RPMI7951 (cell line): Measurements from ENCODE around the gene XDH. TPM values are rescaled to one million over a fixed set of nuclear protein-coding genes. Genes with fewer than 3 reads are reported as not detected.

ENCODE experiments used
- DNase-seq: peaks from one replicate; pipeline ENCODE4 v3.0.0-alpha.2; 2012; ENCODE audit warnings: low read depth
- total RNA-seq: library from RNA; depleted of rRNA; stranded (reverse); fragments of >200 nt; shearing (Covaris generic); gene quantifications from 2 replicates; pipeline ENCODE4 v1.2.3, GENCODE V29; 2014; rRNA removed

The XDH gene
- 0.48 and 0.88 TPM in 2 replicates for total RNA-seq

DNA sequence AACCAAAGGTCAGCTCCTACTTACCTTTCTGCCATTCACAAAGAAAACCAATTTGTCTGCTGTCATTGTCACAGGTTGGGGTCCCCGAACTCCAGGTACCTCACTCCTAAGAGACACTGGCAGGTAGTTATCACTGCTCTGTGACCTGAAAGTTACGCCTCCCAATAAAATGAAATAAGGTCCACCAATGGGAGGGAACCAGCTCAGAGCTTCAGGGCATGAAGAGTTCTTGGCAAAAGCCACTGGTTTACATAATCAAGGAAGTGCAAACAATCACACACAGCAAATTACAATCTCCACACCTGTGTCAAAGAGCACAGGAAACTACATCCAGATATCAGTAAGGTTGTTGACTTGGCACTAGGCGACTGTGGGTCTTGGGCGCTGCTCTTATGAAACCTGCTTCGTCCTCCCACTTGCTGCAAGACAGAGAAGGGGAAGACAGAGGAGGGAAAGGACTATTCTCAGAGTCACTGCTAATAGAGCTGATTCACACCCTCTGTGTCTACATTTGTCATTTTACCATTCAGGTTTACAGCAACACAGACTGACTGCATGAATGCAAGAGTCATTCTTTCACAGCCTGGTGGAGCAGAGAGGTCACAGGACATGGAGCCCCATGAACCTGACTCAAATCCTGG, at the start of gene XDH:
TSS of gene XDH (minus strand) at position 142 of the 641 bp plus-strand sequence. CDS start at position 66, 76 bp downstream.
- DNase-seq: no peak

DNA sequence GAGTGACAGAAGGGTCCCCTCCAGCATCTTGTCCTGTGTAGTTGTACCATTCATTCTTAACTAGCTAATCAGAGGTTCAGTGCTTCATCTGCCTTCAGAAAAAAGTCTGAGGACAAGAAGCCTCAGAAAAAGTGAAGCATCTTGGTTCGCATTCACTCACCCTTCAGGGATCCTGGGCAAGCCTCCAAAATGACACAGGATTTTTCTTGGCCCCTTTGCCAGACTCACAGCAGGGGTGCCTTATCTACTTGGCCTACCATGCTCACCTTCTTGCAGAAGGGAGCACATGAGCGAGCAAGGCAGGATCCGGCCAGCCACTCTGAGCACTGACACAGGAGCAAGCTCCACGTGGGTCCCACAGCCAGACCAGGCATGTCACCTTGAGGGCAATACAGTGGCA, 43.1 kb upstream of the XDH start:
- DNase-seq: no peak

DNA sequence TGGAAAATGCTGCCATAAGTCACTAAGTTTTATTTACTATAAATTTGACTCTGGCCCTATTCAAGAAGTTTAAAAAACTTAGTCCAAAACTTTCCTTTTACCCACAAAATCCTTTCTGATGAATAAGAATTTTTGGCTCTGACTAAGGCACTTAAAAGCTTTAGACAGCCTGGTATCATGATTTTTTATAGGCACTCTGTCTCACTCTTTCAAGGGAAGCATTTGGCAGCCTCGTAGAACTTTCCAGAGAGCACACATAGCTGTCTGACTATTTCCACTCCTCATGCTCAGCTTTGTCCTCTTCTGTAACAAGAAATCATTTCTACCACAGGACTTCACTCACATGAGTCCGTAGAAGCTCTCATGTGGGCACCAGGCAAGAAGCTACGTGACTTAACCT, 32.3 kb upstream of the XDH start:
- peak; percentile 37 for DNase-seq

DNA sequence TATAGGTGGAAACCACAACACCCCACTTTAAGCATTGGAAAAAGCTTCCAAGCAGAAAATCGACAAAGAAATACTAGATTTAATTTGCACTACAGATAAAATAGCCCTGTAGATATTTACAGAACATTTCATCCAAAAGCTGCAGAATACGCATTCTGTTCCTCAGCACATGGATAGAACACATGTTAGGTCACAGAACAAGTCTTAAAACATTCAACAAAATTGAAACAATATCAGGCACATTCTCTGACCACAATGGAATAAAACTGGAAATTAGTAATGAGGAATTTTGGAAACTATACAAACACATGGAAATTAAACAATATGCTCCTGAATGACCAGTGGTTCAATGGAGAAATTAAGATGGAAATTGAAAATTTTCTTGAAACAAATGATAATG, 27.8 kb upstream of the XDH start:
- no peak for DNase-seq

DNA sequence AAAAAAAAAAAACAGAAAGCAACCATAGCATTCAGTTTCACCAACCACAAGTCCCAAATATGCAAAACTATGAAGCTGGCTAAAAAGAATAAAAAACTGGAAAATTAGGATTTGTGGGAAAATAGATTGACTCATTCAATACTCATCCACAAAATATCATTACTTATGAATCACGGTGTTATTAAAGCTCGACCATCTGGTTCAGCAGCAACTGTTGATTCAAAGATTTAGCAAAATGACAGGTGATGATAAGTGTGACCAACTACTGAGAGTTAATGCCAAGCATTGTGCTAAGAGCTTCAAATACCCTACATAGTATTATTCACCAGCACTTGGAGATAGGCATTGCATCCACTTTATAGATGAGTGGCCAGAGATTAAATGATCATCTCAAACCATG, 26.2 kb upstream of the XDH start:
- DNase-seq: peak; percentile 68

DNA sequence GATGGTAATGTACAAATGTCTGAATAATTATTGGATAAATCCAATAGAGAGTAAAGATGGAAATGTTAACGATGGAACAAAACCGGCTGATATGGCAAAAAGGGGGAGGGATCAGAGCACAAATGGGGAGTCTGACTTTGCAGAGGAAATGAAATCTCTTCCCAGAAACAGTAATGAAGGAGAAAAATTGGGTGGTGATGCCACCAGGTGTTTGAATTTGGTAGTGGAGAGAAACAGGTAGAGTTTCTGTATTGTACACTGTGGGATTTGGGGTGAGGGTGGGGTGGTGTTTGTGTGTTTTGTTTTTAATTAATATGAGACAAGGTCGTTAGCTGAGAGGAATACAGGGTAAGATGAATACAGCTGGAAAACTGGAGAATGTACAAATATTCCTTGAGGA, 20.4 kb upstream of the XDH start:
- DNase-seq: peak; percentile 44

DNA sequence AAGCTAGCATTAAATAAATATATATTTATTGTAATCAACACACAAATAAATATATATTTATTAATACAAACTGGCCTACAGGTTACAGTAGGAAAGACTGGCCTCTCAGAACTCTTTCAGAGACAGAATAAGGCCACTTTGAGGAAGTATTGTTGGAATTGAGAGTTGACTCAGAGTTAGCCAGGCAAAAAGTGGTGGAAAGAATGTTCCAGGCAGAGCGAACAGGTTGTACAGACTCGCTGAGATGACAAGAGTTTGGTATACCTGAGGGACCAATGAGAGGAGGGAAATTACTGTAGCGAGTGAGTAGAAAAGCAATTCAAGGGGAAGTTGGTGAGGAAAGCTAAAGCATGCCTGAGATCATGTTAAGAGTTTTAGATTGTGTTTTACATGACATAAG, 19.0 kb upstream of the XDH start:
- no peak for DNase-seq

DNA sequence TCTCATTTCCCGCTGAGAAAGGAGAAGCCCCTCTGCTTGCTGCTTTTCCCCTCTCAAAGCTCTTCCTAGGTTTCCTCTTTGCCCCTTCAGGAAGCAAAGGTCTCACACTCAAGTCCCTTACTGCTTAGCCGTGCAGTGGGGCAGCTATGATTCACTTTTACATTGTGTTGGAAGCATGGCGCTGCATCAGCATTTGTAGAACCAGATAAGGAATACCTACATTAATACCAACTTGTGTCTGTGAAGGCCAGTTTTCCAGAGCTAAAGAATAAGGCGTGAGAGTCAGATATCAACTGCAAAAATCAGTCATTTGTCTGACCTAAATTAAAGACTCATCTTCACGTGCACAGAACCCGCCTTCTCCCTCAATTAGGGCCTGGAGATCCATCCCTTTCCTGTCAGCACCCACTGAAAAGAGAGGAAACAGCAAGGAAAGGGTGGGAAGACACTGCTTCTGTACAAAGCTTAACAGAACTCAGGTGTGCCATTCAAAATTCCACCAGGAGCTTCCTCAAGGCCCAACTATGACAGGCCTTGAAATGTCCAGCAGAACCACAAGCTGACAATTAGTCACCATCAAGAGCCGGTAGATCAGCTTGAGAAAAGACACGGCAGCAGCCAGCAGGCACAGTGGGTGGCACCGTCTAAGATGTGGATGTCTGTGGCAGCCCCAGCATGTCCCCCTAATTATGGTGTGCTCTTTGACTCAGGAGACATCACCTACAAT, 16.1 kb upstream of the XDH start:
- DNase-seq: peak; percentile 32

DNA sequence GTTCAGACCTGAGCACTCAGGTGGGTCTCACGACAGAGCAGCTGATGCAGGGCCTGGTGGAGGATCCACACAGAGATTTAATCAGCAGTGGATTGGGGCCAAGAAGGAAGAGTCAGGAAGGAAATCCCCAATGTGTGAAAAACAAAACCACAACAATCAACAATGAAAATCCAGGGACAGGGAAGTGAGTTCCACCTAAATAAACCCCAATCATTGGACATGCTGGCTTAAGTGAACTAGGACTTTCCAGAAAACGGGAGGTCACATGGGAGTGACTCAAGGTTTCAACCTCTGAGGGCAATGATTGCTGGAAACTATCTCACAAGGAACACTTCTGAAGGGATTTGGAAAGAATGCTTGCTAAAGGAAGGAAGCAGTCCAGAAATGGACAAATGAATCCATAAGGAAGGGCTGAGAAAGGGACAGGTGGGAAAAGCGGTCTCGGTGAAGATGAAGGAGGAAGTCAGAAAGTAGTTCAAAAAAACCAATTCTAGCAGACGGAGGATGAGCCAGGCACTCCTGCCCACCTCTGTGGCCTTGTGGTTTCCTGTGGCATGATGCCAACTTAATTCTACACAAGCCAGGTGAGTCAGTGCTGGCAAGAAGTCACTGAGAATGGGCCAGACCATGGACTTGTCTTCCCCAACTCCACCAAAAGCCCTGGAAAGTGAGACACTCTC, 15.4 kb upstream of the XDH start:
- peak; percentile 67 for DNase-seq

DNA sequence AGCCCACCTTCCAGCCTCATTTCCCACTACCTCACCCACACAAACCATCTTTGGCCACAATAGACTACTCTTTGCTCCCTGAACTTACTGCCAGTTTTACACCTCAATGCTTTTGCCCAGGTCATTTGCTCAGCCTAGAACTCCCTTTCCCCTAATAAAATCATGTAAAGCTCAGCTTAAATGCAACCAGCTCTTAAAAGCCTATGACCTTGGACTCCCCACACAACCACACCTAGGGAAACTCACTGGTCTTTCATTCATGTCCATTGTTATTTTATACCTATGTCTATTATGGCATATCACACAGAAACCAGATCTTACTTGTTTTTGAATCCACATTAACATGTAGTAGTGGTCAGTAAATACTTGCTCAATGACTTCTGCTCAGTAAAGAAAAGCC, 14.5 kb upstream of the XDH start:
- DNase-seq: no peak

DNA sequence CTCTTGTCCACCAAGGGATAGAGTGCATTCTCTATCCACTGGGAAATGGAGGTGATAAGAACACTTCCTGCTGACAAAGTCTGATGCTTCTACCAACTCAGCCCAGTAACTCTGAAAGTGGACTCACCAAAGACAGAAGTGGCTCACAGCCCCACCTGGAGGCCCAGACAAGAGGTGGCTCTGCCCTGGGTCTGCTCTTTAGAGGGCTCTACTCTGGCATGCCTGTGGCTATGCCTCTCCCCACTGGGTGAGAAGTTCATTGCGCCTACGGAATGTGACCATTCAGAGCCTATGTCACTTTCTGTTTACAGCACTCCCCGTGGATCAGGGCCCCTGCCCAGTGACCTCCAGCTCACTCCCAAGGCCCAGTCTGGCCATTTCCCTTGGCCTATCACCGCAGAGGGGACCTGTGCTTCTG, 13.5 kb upstream of the XDH start:
- DNase-seq: peak; percentile 71

DNA sequence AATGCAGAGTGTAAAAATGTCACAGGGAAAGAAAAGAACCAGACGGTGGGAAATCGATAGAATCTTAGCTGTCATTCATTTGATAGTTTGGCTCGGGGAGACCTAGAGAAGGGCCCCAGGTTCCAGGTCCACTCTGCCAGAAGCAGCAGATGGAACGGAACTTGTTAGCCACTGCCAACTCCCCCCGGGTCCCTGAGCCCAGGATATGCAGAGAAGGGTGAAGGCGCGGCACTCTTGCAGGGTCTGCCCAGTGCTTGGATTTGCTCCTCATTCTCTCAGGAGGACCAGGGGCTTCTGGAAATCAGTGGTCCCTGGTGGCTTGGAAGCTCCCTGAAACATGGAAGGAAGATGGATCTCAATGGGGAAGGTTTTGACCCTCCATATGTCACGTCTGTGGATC, 11.6 kb upstream of the XDH start:
- DNase-seq: no peak

DNA sequence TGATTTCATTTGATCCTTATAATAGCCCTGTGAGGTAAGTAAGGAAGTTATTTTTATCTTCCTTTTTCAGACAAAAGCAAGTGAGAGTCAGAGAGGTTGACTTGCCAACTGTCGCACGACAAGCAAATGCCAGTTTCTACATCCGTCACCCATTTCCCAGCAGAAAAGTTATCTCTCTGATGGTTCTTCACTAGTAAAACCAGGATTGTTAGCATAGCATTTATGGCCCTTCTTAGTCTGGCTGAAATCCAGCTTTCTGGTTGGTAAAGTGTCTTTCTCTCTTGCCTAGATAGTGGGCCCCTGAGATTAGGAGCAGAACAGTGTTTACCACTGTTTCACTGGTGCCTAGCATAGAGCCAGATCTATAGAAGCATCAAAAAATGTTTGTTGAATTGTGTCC, 7.1 kb upstream of the XDH start:
- no peak for DNase-seq

DNA sequence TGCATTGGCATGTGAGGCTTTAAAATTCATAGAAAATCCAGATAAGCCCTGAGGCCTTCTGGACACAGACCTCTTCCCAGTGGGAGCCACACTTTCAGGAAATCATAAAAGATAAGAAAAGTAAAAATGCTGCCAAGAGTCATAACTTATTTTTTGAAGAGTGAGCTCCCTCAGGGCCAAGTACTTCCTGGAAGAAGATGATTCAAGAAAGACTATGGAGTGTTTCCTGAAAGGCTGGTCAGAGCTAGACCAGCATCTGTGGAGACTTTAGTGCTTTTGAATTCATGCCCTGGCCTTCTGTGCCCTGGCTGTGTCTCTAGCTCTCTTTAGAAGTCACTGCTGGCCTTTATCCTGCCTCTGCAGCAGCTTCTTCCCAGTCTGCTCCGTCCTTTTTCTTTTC, 6.4 kb upstream of the XDH start:
- peak; percentile 76 for DNase-seq

DNA sequence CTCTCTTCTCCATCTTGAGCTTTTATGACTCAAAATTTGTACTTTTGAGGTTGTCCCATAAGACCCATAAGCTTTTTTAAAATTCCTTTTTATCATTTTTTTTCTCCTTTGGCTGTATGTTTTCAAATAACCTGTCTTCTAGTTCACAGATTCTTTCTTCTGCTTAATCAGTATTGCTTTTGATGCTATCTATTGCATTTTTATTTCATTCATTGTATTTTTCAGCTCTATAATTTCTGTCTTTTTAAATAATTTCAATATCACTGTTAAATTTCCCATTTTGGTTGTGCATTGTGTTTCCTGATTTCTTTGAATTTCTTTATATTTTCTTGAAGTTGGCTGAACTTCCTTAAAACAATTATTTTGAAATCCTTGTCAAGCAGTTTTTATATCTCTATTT, 4.8 kb upstream of the XDH start:
- no peak for DNase-seq

DNA sequence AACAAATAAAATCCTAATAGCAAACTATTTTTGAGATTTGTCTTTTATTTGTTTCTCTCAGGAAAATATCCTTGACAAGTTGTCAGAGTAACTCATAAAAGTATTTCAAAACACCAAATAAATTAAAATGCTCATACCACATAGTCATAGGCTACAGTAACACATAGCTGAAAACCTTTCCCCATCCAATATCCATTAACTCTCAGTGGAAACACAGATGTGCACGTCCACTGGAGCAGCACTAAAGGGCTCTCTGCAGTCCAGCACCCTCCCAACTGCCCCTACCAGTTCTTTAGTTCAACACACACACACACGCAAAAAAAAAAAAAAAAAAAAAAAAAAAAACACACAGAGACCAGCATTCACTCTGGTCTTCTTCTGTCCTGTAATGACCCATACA, 879 bp upstream of the XDH start:
- DNase-seq: peak; percentile 40

DNA sequence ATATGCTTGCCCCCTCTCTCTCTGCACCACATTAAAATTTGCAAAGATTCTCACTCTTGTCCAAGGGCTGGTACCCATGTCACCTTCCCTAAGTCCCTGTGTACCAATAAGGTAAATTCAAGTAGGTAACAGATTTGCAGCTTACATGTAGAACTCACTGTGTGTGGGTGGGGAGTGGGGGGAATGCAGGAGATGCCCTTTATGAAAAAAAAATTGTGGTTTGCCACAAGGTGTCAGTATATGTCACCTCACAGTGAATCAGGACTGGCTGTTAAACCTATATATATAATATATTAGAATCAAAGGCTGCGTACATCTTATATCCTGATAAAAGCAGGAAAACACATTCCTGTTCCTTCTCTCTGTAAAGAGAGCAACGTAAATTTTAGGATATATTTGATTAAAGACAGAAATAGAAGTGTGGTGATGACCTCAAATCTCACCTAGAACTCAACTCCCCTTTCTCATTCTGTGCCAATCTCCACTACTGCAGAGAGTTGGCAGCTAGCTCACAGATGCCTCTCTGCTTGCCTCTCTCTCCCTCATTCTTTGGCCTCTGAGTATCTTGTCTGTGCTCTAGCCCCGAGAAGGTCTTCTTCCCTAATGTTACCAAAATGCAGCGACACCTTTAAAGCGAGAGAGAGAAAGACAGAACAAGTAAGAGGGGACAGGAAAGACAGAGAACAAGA, 536 bp downstream of the XDH start:
- peak; percentile 18 for DNase-seq

DNA sequence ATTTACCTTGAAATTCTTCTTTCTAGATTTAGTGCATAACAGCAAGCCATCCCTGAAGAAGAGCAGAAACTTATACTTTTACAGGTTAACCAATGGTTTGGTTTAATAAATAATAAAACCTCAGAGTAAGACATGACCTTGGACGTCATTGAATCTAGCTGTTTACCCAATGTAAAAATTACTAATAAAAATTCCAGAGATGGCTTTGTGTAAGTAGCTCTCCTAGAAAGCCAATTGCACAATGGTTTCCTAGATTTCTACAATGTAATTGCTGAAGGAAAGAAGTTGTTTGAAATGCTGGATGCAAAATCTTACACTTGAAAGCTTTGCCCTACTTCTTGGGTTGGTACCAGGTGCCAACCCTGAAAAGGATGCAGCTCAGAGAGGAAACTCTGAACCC, 1.5 kb downstream of the XDH start:
- DNase-seq: no peak

DNA sequence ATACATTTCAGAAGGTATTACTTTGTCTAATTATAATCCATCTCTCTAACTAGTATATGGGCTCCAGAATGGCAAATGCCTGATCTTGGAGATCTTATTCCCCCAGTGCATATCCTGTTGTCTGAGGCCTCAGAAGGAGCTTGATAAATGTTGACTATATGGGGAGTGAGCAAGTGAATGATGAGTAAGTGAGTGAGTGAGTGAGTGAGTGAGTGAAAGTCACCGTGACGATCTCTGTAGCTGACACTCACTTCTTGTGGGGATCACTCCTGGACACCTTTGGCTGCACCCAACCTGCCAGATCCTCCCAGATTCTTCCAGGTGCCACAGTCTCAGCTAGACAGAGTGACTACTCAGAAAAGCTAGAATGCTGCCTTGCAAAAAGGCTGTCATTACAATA, 2.8 kb downstream of the XDH start:
- peak; percentile 32 for DNase-seq

DNA sequence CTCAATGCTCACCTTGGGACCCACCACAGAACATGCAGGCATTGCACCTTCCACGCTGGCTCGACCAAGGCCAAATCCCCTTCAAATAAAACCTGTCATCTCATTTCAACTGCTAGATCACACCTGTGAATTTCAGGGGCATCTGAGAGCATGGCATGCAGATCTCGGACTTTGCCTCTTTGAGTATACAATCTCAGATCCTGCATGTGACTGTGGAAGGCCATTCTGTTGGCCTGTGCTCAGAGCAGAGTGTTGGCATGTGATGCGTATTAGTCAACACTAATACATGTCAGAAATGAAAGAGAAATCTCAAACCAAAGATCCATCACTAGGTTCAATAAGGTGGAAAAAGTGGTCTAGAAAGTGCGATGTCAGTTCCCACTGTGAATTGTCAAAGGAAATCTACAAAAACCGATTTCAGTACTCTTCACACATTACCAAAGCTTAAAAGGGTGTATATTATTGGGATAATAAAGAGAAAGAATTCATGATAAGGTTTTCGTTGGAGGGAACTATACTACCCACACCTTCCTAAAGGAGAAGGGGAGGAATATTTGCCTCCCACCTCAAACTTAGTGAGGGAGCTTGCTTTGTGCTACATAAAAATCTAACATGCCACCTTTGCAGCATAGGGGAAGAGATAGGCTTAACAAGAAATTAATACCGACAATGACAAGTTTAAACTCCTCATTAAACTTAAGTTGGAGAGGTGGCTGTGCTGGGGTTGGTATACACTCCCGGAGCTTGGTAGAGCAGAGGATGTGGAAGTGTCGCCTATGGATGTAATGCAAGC, 7.8 kb downstream of the XDH start:
- DNase-seq: no peak

DNA sequence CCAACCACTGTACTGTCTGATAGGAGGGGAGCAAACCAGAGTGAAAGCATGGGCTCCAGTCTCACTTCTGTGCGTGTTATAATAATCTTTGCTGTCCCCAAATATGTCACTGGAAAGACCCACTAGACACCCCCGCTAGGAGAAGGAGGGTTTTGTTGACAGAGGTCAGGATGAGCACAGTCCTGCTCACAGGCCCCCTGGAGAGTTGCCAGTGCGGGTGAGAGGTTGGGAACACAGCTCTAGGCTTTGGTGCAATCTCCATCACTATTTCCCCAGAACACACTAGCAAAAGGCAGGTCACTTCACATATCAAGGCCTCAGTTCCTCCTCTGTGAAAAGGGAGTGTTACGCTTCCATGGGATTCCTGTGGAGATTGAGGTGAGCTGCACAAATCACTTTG, 9.7 kb downstream of the XDH start:
- DNase-seq: no peak

DNA sequence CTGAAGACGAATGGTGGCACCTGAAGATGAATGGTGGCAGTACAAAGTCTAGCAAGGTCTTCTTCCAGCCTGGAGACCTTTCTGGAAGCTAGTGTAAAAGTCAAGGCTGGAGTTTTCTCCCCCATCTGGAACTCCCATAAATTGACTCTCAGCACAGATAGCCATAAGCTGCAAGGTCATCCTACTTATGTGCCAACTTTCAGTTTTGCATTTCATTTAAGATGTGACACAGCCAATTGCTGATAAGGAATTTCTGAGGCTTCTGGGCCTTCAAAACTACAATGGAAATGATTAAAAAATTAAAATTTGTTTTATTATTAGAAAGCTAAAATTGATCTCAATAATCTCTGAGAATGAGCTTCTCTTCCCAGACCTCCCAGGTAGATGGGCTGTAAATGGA, 10.2 kb downstream of the XDH start:
- peak; percentile 37 for DNase-seq
